ENCODE data around the gene MFAP3.

Gene MFAP3

GRCh38 chr5:154077696-154078095 lies 38.9 kb downstream of the MFAP3 start:
- no peak overlapping the region for H3K4me3 ChIP-seq (ENCODE audit: low read depth, low read length)
- DNase-seq (ENCODE audit: low read depth) = no peak
- TF ChIP-seq CTCF (IDR thresholded peaks at IDR 0.05; ENCODE audit: low read depth, low read length, missing control alignments) = no peak

GRCh38 chr5:154078272-154078671 lies 39.5 kb downstream of the MFAP3 start:
- TF ChIP-seq CTCF (IDR thresholded peaks at IDR 0.05; ENCODE audit: low read depth, low read length, missing control alignments) = no peak
- DNase-seq (ENCODE audit: low read depth) = no peak
- no peak overlapping the region for H3K4me3 ChIP-seq (ENCODE audit: low read depth, low read length)

GRCh38 chr5:154081246-154081645 lies 42.5 kb downstream of the MFAP3 start:
- TF ChIP-seq CTCF (IDR thresholded peaks at IDR 0.05; ENCODE audit: low read depth, low read length, missing control alignments) = no peak
- H3K4me3 ChIP-seq (ENCODE audit: low read depth, low read length) = no peak overlapping the region
- no peak for DNase-seq (ENCODE audit: low read depth)

- DNase-seq (ENCODE audit: low read depth) = no peak
- TF ChIP-seq CTCF (IDR thresholded peaks at IDR 0.05; ENCODE audit: low read depth, low read length, missing control alignments) = no peak
- no peak overlapping the region for H3K4me3 ChIP-seq (ENCODE audit: low read depth, low read length)
Measured at GRCh38 chr5:154084062-154084639, 45.4 kb downstream of the MFAP3 start.

- no peak for TF ChIP-seq CTCF (IDR thresholded peaks at IDR 0.05; ENCODE audit: low read depth, low read length, missing control alignments)
- DNase-seq (ENCODE audit: low read depth) = no peak
- no peak overlapping the region for H3K4me3 ChIP-seq (ENCODE audit: low read depth, low read length)
Measured at GRCh38 chr5:154086146-154086545, 47.4 kb downstream of the MFAP3 start.

- H3K4me3 ChIP-seq (ENCODE audit: low read depth, low read length) = no peak overlapping the region
- no peak for DNase-seq (ENCODE audit: low read depth)
- no peak for TF ChIP-seq CTCF (IDR thresholded peaks at IDR 0.05; ENCODE audit: low read depth, low read length, missing control alignments)
Measured at GRCh38 chr5:154086641-154087040, 47.9 kb downstream of the MFAP3 start.

- no peak for TF ChIP-seq CTCF (IDR thresholded peaks at IDR 0.05; ENCODE audit: low read depth, low read length, missing control alignments)
- no peak for DNase-seq (ENCODE audit: low read depth)
- H3K4me3 ChIP-seq (ENCODE audit: low read depth, low read length) = no peak overlapping the region
Measured at GRCh38 chr5:154087260-154087659, 48.5 kb downstream of the MFAP3 start.

All from GM12864 (cell line).